GM21576 (cell line): ENCODE data around the gene MAP4K4.

Experiments
- ATAC-seq: cut with Tn5 transposase; IDR thresholded peaks from one replicate; pipeline ENCODE4 v1.9.1; 2021; ENCODE audit warnings: mild to moderate bottlenecking, moderate library complexity; ENCODE audit not compliant: unreplicated experiment

Gene MAP4K4

DNA sequence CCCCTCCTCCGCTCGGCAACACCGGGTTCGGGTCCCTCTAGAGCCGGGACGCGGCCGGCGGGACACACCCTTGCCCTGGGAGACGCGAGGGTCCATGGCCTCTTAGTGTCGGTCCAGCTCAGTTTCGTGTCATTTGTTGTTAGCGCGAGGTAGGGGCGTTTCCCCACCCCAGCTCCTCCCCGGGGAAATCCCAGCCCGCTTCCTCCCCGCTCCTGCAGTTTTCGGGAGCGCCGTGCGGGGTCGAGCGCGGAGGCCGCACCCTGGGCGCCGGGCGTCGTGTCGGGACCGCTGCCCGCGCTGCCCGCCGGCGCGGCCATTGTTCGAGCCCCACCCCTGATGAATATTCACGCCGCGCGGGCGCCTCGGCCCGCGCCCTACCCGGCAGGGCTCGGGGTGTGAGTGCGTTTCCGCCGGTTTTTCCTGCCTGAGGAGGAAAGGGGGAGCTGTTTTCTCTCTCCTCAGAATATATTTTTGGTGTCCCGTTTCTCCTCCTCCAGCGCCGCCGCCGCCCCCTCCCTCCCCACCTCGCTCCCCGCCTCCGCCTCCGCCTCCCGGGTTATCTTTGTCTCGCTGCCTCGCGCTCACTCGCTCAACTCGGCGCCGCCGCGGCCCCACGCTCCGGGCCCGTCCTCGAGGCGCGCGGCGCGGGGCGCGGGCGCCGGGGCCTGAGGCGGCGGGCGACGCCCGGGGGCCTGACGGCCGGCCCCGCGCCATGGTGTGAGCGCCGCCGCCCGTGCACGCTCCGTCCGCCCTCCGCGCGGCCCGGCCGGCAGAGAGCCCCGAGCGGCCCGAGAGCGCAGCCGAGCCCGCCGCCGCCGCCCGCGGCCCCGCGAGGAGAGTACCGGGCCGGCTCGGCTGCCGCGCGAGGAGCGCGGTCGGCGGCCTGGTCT, at the start of gene MAP4K4:
Gene MAP4K4 (plus strand): TSS at position 584 of the 890 bp plus-strand sequence. CDS start 374 bp downstream, outside the sequence.
- peak; percentile 45 for ATAC-seq

DNA sequence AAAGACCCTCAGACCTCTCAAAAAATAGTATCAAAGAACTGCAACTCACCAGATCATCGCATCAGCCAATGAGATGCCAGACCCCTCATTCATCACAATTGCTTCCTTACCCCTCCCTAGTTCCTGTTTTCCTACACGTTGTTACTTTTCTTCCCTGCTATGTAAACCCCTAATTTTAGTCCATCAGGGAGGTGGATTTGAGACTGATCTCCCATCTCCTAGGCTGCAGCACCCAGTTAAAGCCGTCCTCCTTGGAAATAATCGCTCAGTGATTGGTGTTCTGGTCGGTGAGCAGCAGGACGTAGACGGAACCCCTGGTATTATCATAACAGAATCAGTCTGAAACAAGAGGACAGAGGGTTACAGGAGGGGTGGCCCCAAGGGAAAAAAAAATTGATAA, 44.0 kb upstream of the MAP4K4 start:
- no peak for ATAC-seq

DNA sequence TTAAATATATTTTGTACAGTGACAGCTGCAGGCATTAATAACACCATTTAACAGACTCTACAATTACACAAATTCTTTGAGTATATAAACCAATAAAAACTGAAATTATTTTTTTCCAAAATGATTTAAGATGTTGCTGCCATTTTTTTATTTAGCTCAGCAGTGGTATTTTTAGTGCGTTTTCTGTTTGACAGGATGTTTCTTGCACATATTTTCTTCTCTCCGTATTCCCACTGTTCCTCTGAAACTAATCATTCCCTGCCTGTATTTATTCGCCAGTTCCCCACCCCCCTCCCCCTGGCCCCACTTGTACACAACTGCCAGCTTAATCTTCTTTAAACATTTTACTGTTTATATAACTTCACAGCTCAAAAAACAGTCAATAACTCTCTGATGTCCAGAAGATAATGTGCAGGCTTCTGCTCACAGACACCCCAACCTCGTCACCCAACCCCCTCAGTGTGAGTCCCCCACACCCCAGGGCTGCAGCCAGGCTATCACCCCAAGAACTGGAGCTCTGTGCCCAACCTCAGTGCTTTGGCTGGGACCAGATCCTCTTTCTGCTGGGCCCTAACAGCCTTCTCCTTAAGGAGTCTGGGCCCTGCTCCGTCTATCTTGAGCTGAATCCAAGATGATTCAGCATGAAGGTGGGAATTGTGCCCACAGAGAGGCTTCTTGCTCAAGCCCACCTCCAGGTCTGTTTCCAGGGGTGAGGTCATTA, 41.6 kb upstream of the MAP4K4 start:
- ATAC-seq, result no peak

DNA sequence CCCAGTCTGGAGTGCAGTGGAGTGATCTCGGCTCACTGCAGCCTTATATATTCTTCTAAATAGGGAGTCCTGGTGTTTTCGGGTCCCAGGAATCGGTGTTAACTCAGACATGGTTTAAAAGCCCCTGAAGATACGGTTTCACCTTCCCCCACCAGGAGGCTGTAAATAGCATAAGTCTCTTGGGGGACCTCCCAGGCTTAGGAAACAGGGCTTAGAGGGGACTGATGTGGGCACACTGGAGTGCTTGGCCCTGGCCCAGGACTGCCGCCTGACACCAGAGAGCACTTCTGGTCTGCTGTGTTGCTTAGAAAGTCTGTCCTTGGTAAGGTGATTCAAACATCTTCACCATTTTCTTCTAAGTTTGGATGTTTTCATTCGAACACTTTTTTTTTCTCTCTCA, 39.7 kb upstream of the MAP4K4 start:
- no peak for ATAC-seq

DNA sequence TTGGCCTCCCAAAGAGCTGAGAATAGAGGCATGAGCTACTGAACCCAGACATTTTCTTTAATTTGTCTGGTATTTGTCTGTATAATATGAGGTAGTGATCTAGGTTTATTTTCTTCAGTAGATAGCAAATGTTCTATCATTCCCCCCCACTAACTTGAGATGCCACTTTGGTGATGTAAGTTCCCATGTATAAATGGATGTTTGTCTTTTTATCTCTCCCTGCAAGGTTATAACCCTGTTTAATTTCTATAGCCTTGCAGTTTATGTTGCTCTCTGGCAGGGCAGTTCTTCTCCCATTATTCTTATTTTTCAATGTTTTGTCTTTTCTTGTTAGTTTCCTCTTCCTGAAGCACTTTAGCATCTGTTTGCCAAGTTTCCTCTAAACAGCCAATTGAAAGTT, 39.1 kb upstream of the MAP4K4 start:
- ATAC-seq, result no peak

DNA sequence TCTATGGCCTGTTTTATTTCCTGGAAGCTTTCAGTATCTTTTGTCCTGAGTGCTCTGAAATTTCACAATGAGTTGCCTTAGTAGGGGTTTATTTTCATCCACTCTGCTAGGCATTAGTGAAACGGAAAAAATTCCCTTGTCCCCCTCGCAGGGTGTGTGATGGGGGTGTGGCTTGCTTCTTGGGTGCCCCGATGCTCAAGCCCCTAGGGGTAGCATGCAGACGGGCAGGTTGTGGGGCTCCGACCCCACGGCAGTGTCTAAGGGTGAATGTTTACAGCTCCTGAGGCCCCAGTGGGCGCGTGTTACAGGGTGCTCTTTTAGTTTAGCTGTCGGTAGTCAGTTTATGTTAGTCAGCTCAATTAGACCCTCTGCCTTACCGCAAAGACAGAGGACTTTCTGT, 32.2 kb upstream of the MAP4K4 start:
- ATAC-seq, result no peak

DNA sequence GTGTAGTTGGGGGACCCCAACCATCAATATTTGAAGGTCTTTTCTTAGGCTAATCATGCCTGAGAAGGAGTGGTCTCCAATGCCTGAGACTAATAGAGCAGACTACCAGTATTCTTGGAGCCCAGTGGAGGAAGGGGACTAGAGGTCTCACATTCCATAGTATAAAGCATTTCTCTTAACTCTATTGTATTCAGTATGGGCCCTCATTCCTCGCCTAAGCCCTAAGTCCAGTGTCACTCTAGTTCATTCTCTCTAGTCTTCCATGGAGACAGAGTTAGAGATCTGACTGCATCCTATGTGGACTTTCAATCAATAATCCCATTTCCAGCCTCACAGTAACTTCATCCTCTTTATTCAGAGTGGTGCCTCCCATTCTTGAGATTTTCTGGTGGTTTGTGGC, 29.7 kb upstream of the MAP4K4 start:
- ATAC-seq, result no peak

DNA sequence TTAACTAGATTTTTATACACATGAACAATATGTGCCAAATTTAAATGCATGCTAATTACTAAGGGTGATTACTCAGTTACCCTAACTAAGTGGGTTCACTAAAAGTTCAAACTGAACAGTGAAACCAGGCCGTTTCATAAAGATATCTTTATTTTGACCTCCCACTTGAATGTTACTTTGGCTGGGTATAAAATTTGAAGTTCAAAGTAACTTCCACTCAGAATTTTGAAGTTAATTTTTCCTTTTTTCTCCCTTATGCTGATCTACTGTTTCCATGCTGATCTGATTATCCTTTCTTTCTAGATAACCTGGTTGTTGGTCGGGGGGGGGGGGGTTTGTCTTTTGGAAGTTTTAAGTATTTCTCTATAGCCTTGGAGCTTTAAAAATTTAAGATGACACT, 25.5 kb upstream of the MAP4K4 start:
- no peak for ATAC-seq

DNA sequence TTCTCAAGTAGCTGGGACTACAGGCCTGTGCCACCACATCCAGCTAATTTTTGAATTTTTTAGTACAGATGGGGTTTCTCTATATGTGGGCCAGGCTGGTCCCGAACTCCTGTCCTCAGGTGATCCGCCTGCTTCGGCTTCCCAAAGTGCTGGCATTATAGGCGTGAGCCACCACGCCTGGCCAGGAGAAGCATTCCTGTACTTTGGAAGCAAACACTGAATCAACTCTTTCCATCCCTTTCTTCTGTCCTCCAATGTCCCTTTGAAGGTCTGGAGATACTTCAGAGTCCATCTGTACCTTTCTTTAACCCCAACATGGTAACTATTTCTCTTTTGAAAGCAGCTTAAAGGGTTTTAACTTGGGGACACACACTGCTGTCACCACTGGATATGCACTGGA, 23.6 kb upstream of the MAP4K4 start:
- no peak for ATAC-seq

DNA sequence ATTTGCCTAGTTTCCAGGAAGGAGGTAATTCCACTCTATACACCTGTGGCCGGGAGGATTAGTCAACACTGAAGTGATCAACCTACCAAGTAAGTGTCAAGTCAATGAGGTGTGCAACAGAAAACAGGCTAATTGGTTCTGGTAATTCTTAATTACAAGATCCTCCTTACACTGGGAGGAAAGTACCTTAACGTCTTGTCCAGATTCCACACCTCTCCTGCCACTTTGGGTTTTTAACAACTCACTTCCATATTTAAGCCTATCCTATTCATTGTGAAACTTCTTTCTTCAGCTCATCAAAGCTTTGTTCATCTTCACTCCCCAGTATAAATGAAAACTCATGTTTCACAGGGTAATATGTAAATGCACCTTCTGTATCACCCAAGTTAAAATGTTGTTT, 22.0 kb upstream of the MAP4K4 start:
- no peak for ATAC-seq

DNA sequence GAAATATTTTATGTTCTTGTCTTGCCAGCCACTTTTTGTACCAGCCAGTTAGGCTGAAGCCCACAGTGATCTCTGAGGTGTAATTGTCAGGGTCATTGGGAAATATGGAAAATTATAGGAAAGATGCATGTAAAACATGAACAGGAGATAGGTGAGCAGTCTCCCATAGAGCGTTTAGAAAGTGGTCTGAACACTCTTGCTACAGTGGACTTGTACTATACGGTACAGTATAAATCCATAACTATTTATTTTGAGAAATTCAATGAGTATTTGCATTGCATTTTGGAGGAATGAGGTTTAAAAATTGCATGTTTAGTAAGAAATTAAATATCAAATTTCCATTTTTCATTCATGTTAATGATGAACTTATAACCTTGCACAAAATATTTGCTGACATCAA, 20.8 kb upstream of the MAP4K4 start:
- ATAC-seq, result no peak

DNA sequence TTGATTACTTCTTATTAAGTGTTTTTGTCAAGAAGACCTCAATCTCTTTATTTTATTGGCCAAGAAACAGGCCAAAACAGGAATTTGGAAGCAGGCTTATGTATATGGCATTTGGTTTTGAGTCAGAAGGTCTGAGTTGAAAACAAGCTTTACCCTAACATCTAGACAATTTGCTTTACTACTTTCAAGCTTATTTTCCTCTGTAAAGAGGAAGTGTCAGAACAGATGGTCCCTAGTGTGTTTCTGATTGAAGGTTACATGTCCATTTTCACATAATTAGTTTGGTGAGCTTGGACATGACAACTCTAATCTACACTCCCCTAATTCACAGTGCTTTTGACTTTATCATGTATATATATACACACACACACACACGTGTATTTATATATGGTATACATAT, 19.8 kb upstream of the MAP4K4 start:
- no peak for ATAC-seq

DNA sequence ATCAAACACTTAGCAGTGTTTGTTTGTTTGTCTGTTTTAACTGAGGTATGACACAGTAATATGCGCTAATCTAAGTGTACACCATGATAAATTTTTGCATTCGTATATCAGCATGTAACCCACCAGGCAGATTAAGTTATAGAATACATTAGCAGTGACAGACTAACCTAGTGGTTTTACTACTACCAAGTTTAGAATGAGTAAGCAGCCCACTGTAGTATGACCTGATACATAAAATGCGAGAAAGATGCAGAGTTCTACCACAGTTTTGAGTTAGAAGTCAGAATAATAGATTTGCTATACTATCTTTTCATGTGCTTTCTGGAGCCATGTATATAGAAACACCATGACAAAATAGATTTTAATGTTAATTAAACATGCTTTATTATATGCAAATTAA, 19.1 kb upstream of the MAP4K4 start:
- no peak for ATAC-seq

DNA sequence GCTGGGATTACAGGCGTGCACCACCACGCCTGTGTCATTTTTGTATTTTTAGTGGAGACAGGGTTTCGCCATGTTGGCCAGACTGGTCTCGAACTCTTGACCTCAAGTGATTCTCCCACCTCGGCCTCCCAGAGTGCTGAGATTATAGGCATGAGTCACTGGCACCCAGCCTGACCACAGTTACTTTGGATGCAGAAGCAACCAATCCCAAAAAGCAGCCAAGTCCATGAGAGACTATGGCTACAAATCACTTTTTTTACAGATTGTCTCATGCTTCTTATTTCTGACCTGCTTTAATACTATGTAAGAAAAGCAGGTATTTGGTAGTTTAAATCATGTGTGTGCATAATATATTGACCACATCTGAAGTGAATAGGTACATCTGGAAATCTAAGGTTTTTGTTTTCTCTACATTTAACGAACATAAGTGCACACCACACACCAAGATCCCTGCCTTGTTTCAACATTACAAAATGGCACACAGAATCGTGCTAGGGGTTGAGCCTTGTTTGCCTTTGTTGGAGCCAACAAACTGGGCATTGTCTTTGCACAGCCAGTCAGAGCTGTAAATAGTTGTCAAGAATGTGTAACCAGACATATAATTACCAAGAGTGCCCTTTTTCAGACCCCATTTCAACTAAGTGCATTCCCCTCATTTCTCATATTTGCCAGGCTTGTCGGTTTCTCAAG, 18.3 kb upstream of the MAP4K4 start:
- no peak for ATAC-seq

DNA sequence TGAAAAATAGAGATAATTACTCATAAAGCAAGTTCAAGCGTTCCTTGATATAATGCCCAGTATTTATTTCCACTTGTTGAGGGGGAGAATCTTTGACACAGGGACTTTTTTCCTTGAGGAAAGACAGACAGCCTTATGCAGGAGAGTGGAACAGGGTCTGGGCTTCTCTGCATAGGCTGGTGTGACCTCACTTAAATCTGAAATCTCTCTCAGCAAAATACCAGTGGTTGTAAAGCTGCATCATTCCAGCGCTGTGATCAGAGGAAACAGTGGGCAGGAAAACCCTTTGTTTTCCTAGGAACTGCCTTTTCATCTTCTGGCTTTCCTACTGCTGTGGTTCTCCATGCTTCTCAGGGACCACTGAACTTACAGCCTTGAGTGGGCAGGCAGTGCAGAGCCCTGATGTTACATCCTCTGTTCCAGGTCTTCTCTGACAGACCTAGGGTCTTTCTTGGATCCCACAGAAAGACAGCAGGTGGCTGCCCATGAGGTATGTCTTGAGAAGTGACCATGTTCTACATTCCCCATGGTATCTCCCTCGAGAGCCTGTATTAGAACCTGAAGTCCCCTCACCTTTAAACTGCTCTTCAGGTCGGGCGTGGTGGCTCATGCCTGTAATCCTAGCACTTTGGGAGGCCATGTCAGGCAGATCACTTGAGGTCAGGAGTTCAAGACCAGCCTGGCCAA, 17.6 kb upstream of the MAP4K4 start:
- no peak for ATAC-seq

DNA sequence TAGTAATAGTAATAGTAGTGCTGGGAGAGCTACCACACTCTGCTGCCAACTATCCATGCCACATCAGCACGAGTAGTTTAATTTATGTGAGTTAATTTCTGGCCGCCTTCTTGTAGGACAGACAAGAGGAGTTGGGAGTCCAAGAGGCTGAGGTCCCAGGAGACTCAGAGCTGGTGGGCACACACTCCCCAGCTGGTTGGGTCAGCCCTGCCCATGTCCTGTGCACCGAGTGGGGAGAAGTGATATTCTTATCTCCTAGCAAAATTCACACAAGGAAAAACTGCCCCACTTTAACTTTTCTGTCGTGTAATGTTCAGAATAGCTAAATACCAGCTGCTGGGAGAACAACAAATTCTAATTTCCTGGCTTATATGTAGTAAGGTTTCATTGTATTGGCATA, 15.2 kb upstream of the MAP4K4 start:
- no peak for ATAC-seq

DNA sequence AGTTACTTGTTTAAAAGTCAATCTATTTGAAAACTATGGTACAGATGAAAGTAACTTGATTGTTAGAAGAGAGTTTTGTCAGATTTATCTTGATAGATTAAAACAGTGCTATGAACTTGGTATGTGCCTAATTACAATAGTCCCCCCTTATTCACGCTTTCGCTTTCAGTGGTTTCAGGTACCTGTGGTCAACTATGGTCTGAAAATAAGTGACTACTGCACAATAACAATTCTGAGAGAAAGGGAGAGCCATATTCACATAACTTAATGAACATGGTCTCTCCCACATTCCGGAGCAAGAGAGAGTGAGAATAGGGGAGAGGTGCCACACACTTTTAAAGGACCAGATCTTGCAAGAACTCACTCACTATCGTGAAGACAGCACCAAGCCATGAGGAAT, 13.2 kb upstream of the MAP4K4 start:
- no peak for ATAC-seq

DNA sequence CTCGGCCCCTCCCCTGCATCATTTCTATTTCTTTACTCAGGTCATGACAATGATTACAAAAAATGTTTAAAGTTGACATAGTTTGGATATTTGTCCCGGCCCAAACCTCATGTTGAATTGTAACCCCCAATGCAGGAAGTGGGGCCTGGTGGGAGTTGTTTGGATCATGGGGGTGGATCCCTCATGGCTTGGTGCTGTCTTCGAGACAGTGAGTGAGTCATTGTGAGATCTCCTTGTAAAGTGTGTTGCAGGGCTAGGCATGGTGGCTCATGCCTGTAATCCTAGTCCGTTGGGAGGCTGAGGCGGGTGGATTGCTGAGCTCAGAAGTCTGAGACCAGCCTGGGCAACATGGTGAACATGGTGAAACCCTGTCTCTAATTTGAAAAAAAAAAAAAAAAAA, 9.2 kb upstream of the MAP4K4 start:
- no peak for ATAC-seq

DNA sequence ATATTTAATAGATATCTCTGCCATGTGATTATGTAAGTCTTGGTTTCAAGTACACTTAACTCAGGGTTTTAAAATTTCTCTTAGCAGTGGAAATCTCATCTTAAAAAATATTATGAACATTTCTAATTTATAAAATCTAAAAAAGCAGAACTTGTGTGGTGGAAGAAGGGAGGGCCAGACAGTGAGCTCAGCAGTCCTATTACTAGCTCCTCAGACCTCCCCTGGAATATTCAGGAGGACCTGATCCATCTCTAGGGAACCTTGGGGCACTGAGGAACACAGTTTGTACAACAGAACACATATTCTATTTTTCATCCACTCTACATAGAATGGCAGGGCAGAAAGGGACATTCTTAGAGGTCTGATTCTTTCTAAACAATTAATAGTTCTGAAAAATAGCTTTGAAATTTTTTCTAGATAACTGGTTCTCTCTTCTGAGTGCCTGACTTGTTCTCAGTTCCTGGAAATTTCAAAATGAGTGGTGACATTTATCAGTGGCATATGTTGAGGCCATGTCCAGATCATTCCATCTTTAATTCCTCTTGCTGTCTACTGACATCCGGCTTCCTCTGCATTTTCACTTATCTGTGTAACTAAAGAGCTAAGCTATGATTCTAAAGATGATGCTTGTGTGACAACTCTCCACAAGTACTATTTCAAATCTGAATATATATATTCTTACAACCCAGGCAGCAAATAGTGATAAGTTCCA, 8.2 kb upstream of the MAP4K4 start:
- no peak for ATAC-seq

DNA sequence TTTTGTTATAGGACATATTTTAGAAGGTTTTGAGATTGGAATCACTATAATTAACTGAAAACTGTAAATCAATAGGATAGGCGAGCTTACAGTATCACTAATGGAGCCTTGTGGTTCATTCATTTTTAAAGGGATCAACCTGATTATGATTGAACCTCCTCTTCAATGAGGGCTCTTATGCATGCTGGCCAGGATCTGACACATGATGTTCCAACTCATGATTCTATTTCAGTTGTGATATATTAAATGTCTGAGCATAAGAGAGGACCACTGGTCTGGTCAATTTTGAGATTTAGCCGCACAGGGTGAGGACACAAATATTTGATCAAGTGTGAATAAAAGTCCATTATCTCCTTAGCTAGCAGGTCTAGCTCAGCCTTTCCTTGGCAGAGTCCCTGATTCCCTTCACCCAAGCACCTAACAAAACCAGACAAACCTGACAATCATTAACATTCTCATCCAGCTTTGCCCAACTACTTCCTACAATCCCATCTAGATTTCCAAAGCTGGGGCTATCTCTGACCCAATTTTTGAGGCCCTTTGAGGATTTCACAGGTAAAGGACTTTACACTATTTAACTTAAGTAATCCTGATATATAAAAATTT, 6.9 kb upstream of the MAP4K4 start:
- ATAC-seq, result no peak
